Activated T-cell treated with anti-CD3 and anti-CD28 coated beads for 4 hours (primary cell): Measurements from ENCODE around the gene DNMT3L.
"Not testable (repeated sequence)": the region's sequence is repeated elsewhere in the genome, so short reads cannot be mapped to it uniquely, and the experiment has no call there.

Experiments used
- DNase-seq: peaks from one replicate; pipeline ENCODE4 v3.0.0-alpha.2; 2020

DNMT3L gene

DNA sequence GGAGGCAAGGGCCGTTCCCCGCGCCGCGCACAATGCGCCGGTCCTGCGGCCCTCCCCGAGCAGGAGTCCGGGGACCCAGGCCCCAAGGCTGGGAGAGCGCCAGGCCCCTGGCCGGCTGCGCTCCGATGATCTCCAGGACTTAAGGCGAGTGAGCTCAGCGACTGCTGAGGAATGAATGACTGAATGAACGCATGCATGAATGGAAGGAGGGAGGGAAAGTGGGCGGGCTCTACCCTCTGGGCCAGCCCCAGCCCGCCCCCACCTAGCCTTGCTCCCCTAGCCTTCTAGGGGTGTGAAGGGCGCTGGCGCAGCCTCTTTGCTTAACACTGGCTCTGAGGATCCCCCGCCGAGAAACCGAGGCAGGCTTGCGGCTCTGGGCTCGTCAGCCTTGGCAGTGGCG, 20.4 kb downstream of the DNMT3L start:
- not testable (repeated sequence) for DNase-seq

DNA sequence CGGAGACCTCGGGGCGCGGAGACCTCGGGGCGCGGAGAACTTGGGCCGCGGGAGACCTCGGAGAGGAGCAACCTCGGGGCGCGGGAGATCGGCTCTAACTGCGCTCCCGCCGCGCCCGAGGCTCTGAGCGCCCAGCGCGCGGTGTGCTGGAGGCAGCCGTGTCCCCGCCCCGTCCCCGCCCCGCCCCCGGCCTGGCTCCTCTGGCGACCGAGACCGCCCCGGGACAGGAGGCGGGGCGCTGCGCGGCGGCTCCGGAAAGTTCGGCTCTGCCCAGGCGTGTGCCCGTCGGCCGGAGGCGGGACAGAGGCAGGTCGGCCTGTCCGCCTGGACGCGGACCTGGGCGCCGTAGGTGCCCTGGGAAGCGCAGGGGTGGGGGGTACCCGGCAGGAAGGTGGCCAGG, 20.9 kb downstream of the DNMT3L start, which contains the start of gene ICOSLG:
TSS of gene ICOSLG (minus strand) at position 102 of the 400 bp plus-strand sequence. CDS start 126 bp downstream, outside the sequence.
- not testable (repeated sequence) for DNase-seq

DNA sequence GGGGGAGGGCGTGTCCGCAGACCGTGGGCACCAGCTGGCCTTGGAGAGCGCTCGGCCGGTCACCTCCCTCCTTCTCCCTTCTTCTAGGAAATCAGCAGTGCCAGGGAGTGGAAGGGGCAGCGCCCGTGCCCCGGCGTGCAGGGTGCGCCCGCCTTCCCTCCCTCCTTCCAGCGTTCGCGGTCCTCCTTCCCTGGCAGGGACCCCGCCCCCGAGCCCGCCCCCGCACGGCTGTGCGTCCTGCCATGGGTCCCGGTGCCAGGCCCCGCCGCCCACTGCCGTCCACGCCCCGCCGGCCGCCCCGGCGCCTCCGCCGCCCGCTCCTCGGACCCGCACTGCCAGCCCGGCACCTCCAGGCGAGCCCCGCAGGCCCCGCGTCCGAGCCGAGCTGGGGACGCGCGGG, 21.3 kb downstream of the DNMT3L start:
- not testable (repeated sequence) for DNase-seq

DNA sequence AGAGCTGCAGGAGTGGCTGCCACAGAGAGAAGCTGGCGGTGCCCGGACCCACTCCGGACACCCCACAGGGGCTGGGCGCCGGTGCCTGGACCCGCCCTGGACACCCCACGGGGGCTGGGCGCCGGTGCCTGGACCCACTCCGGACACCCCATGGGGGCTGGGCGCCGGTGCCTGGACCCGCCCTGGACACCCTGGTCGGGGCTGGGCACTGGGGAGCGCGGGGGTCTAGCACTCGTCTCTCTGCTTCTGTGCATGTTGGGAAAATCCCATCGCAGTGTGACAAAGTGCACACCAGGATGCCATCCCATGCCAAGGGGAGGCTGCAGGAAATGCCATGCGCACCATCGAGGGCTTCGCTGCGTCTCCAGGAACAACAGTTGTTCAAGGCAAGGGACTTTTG, 32.1 kb downstream of the DNMT3L start:
- DNase-seq, result not testable (repeated sequence)

DNA sequence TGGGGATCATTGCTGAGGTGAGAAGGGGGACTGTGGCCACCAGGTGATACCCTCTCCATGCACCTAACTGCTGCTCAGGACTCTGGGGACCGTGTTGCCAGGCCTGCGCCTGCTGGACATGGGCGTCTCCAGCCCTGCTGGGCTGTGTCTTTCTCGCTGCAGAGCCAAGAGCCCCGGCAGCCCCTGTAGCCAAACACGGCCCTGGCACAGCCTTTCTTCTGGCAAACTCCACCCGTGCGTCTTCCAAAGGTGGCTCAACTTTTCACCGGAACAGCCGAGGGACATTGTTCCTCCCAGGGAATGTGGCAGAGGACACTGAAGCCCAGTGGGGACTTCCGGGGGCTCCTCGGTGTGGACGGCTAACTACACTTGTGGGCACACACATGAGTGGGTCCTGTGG, 33.6 kb downstream of the DNMT3L start:
- DNase-seq, result not testable (repeated sequence)

DNA sequence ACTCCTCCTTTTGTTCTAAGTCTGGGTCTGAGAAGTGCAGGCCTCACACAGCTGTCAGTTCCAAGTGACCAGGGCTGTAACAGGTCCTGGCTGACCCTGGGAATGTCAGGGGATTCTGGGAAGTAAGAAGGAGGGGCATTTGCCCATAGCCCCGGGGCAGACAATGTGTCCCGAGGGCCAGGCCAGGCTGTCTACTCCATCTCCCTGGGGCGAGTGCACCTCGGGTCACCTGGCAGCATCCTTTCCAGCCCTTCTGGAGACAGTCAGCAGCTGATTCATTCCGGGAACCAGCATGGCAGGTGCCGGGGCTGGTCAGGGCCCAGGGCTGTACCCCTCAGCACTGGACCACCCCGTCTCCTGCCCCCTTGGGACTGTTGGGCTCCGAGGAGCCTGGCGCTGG, 34.1 kb downstream of the DNMT3L start:
- DNase-seq, result not testable (repeated sequence)

DNA sequence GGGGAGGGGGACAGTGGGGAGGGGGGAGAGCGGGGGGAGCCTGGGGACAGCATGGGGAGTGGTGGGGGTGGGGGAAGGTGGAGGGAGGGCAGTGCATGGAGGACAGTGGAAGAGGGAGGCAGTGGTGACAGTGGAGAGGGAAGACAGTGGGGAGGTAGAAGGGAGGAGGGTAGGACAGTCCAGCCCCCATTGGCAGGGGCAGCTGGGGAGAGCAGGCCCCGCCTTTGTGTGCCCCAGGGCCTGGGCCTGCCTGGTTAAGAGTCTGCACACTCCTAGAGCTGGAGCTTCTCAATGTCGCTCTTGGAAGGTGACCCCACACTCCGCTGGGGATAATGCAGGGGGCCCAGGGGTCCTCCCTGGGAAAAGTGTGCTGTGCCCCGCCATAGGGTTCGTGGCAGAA, 36.1 kb downstream of the DNMT3L start:
- DNase-seq, result not testable (repeated sequence)

DNA sequence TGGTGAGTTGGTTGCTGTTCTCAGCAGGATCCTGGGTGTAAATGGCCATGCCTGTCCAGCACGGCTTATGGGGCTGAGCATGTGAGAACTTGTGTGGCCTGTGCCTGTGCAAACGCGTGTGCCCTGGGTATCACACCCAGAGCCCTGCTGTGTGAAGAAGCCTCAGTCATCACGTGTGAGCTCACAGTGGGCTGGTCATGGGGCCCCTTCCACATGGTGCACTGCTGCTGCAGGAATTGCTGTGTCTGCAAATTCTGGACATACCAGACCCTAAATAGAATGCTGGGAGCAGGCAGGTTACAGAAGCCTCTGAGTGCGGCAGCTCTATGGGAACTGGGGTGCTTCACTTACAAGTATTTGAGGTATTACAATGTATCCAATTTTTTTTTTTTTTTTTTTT, 38.4 kb downstream of the DNMT3L start:
- not testable (repeated sequence) for DNase-seq

DNA sequence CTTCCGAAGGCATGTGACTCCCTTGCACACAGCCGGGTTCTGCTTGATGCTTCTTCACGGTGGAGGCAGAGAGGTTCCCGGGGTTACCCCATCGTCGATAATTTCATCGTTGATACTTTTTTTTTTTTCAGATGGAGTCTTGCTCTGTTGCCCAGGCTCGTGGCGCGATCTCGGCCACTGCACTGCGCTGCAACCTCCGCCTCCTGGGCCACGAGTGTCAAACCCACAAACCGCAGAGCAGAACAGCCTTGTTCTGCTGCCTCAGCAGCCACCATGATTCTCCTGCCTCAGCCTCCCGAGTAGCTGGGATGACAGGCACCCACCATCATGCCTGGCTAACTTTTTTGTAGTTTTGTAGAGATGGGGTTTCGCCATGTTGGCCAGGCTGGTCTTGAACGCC, 41.0 kb downstream of the DNMT3L start:
- not testable (repeated sequence) for DNase-seq

DNA sequence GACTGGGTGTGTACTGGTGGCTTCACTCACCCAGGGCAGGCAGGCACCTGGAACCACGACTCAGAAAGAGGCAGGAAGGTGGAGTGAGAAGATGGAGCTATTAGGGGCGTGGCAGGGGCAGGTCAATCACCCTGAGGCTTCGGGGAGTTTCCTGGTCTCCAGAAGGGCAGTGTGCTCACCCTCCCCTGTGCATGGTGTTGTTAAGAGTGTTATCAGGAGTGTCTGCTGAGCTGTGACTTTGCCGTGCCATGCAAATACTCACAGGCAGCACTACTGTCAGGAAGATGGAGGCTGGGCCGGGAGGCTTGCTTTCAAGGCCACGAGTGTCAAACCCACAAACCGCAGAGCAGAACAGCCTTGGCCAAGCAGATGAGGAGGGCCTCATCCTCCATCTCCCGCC, 43.2 kb downstream of the DNMT3L start:
- DNase-seq, result not testable (repeated sequence)

DNA sequence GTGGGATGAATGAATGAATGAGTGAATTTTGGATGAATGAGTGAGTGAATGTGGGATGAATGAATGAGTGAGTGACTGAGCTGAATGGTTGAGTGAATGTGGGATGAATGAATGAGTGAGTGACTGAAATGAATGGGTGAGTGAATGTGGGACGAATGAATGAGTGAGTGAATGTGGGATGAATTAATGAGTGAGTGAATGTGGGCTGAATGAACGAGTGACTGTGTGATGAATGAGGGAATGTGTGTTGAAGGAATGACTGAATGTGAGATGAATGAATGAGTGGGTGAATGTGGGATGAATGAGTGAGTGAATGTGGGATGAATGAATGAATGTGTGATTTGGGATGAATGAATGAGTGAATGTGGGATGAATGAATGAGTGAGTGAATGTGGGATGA, 49.7 kb downstream of the DNMT3L start:
- DNase-seq, result not testable (repeated sequence)

DNA sequence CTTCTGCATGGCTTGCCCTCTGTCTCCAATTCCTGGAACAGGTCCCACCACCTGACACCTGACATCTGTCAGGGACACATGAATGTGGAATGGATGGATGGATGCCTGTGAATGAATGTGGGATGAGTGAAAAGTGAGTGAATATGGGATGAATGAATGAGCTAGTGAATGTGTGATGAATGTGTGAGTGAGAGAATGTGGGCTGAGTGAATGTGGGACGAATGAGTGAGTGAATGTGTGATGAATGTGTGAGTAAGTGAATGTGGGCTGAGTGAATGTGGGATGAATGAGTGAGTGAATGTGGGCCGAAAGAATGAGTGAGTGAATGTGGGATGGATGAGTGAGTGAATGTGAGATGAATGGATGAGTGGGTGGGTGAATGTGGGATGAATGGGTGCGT, 50.1 kb downstream of the DNMT3L start:
- DNase-seq, result not testable (repeated sequence)

DNA sequence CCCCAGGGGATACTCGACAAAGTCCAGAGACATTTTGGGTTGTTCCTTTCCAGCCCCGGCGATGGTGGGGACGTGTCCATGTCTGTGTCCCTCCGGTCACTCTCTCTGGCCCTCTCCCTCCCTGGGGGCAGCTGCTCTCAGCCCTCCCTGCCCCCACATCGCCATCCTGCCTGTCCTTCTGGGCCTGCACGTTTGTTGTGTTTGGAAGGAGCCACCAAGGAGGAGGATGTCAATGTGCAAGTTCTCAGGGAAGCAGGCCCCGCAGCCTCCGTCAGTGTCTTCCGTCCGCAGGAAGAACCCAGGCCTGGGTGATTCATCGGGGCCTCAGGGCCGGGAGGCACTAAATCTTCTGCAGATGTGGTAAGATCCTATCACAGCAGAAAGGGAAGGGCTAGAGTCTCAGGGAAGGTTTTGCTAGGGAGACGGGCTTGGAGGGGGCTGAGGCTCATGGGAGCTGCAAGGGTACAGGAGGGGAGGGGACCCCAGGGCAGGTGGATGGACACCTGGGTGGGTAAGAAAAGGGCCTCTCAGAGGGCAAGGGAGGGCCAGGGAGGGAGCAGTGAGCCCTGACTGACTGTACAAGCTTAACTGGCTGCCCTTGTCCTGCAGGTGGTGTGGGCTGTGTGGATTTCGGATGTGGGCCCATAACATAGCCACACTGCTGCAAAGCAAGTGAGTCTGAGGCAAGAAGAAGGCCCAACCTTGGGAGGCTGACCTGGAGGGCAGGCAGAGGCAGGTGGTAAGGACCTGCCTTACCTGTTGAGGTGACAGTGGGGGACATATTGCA, 53.6 kb downstream of the DNMT3L start:
- not testable (repeated sequence) for DNase-seq

DNA sequence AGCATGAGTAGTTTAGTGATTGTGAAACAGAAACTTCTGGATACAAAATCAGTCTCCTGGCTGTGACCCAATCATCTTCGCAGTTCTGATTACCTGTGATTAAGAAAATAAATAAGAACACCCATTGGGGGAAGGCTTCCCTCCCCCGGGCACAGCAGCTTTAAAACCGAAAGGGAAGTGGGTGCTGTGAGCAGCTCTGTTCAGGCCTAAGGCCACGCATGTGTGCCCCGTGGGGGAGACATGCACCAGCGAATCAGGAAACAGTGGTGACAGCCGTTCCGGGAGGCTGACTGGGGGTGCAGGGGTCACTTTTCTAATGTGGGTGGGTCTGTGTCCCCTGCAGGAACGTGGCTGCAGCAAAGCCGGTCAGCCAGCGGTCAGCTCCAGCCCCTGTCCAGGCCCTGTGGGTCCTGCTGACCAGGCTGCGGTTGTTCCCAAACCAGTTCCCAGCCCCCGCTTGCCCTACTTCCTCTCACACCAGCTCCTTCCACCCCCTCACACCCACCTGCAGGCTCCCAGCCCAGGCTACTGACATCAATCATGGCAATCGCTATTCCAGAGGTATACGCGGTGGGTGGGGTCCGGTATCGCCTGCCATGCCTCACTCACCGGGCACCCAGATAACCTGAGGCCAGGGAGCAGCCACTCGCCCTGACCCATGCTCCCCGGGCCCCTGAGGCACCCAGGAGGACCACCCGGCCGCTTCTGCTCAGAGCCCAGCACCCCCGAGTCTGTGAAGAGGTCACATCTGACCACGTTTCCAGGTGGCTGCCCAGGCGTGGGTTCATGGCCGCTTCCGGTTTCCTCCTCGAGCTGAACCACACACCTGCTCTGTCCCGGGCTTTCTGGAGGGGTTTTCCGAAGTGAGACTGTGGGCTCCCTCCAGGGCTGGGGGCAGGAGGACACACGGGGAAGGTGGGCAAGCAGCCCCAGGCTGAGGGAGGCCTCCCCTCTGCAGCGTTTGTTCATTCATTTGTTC, 54.7 kb downstream of the DNMT3L start:
- DNase-seq, result not testable (repeated sequence)

DNA sequence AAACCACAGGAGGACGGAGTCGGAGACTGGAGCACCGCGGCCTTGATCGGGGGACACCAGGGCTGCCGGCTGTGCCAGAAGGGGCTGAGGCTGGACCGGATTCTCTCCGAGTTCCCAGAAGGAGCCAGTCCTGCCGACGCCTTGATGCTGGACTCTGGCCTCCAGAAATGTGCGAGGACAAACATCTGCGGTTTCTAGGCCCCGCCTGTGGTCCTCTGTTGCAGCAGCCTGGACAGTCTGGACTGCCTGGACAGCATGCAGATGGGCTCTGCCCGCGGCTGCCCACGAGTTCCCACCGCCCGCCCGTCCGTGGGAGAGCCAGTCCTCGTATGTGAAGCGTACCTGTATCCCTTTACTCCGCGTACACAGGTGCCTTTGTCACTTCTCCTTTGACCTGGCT, 55.5 kb downstream of the DNMT3L start:
- not testable (repeated sequence) for DNase-seq

DNA sequence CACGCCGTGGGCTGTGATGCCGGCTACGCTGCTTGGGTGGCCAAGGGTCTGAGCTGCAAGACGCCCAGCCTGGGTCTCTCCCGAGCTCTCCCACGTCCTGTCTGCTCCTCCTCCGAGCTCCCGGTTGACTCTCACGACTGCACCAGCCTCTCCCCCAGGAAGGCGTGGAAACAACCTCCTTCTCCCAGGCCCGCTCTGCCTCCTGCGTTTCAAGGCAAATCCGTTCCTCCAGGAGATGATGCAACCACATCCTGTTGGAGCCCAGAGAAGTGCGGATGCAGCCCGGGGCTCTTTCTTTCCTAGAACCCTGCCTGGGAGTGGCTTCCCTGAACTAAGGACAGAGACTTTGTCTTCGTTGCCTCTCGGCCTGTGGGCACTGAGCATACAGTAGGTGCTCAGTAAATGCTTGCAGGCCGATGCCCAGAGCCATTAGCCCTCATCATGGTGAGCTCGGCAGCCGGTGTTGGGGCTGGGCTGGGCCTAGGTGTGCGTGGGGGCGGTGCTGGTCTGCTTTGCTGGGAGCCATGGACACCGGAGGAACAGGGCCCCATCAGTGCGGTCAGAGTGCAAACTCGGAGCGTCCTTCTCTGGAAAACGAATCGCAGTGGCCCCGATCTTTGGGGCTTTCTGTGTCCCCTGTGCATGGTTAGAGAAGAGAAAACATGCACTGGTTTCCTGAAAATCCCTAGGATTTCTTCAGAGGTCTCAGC, 59.0 kb downstream of the DNMT3L start:
- DNase-seq, result not testable (repeated sequence)

DNA sequence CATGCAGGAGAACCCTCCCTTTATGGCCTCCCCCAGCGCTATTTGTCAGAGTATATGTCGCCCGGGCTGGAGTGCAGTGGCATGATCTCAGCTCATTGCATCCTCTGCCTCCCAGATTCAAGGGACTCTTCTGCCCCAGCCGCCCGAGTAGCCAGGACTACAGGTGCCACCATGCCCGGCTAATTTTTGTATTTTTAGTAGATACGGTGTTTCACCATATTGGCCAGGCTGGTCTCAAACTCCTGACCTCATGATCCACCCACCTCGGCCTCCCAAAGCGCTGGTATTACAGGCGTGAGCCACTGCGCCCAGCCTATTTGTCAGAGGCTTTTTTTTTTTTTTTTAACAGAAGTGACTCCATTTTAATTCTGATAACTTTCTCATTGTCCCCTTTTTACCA, 61.7 kb downstream of the DNMT3L start:
- DNase-seq, result not testable (repeated sequence)

DNA sequence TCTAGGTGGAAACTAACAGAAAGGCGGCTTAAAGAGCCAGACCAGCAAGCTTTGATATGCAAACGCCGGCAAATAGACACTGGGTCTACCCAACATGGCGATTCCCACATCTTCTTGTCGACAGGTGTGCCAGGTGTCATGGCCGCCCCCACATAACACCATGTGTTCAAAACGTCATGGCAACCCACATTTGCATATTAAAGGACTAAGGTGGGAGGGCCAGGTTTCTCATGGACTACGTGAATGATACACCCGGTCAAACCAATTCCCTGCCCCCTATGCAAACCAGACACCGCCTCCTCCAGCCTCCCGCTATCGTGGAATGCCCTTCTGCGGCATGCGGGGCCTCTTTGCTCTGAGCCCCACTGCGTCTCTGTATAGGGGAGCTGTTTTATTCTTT, 62.2 kb downstream of the DNMT3L start:
- DNase-seq, result no peak

DNA sequence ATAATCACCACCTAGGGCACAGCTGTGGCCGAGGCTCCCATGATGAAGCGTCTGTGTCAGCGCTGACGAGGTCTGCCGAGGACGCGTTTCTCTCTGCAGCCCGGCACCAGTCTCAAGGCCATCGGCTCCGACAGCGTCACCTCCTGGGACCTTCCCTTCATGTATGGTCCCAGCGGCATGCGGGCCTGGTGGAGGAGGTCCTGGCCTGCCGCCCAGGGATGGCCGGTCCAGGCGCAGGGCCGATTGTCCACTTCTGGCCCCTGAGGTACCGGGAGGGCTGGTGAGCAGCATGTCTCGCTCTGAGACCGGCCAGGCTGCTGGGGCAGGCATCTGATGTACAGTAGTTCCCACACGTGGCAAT, 64.6 kb downstream of the DNMT3L start:
- not testable (repeated sequence) for DNase-seq
